DMS114 treated with DMSO at 0.1 percent for 48 hours (cell line): ENCODE measurements around the gene NFYC.
A peak's percentile ranks its signal among the peaks of the same experiment; 100 is the strongest.
"Not testable (repeated sequence)": the region's sequence is repeated elsewhere in the genome, so short reads cannot be mapped to it uniquely, and the experiment has no call there.

ENCODE experiments used
- DNase-seq: peaks from one replicate; lab custom pipeline; 2025; ENCODE audit not compliant: unreplicated experiment; lab: John Stamatoyannopoulos, UW

The NFYC gene

GRCh38 chr1:40665335-40666171, 26.0 kb upstream of the NFYC start, which contains the start of gene RIMS3:
Gene RIMS3, minus strand, starts transcription at chr1:40665682. Its CDS starts 23,757 bp downstream, at chr1:40641925.
- DNase-seq = peak; percentile 42

- peak; percentile 73 for DNase-seq
These were observed 22.6 kb upstream of the NFYC start for GRCh38 chr1:40668769-40669525.

GRCh38 chr1:40673452-40673851, 18.1 kb upstream of the NFYC start:
- no peak for DNase-seq

GRCh38 chr1:40676501-40676900, 15.0 kb upstream of the NFYC start:
- no peak for DNase-seq

GRCh38 chr1:40679165-40679953, 12.1 kb upstream of the NFYC start:
- DNase-seq = no peak

- no peak for DNase-seq
These were observed 6.8 kb upstream of the NFYC start for GRCh38 chr1:40684669-40685068.

GRCh38 chr1:40687059-40687458, 4.4 kb upstream of the NFYC start:
- DNase-seq = no peak

- DNase-seq = no peak
These were observed 3.8 kb upstream of the NFYC start for GRCh38 chr1:40687661-40688060.

- no peak for DNase-seq
These were observed 1.8 kb upstream of the NFYC start for GRCh38 chr1:40689737-40690136.

- no peak for DNase-seq
These were observed 550 bp upstream of the NFYC start for GRCh38 chr1:40690771-40691537.

GRCh38 chr1:40692429-40692895, 958 bp downstream of the NFYC start:
- no peak for DNase-seq

- no peak for DNase-seq
These were observed 1.9 kb downstream of the NFYC start for GRCh38 chr1:40693425-40693824.

GRCh38 chr1:40694353-40694874, 2.9 kb downstream of the NFYC start:
- no peak for DNase-seq

GRCh38 chr1:40696294-40696693, 4.8 kb downstream of the NFYC start:
- no peak for DNase-seq

- no peak for DNase-seq
These were observed 5.9 kb downstream of the NFYC start for GRCh38 chr1:40697436-40697835.

GRCh38 chr1:40699787-40700186, 8.3 kb downstream of the NFYC start:
- no peak for DNase-seq

- no peak for DNase-seq
These were observed 10.2 kb downstream of the NFYC start for GRCh38 chr1:40701684-40702083.

GRCh38 chr1:40702810-40703209, 11.3 kb downstream of the NFYC start:
- DNase-seq = not testable (repeated sequence)

- no peak for DNase-seq
These were observed 11.8 kb downstream of the NFYC start for GRCh38 chr1:40703316-40703715.
